SU-DHL-6 (cell line): ENCODE results near the gene OOSP3.

Experiments used
- CTCF ChIP-seq: fragments of 200-600 bp; sonication (generic); IDR thresholded peaks from one replicate; pipeline ENCODE4 v1.5.1; 2017; ENCODE audit warnings: antibody characterized with exemption, mild to moderate bottlenecking, low read length, moderate library complexity; ENCODE audit not compliant: insufficient read depth, poor library complexity, severe bottlenecking
- EZH2phosphoT487 ChIP-seq: fragments of 200-600 bp; sonication (generic), shearing (Covaris generic); conservative IDR thresholded peaks from 2 replicates; pipeline ENCODE4 v1.6.1; 2018; ENCODE audit warnings: mild to moderate bottlenecking, antibody characterized with exemption, low read length, moderate library complexity, mixed read lengths

- TF ChIP-seq CTCF = no peak
- no peak for TF ChIP-seq EZH2phosphoT487
Measured at GRCh38 chr11:59899532-59899931, 20.9 kb downstream of the OOSP3 start.
